HepG2 (cell line): Measurements from ENCODE around the gene STEAP3.

Source experiments
- ARNT ChIP-seq: fragments of 450-650 bp; IDR thresholded peaks from 2 replicates; pipeline ENCODE4 v1.6.1; 2017
- CEBPZ ChIP-seq: IDR thresholded peaks from 2 replicates; pipeline ENCODE4 v1.6.1; 2012; ENCODE audit warnings: low read length, improper control_type of control experiment
- E2F2 ChIP-seq: sonication (generic); formaldehyde crosslinking; IDR thresholded peaks from 2 replicates; pipeline ENCODE4 v1.4.0; 2020; ENCODE audit warnings: missing genetic modification reagents, borderline replicate concordance
- EP300 ChIP-seq, 3 experiments: sonication (generic) in 1 of 3; formaldehyde crosslinking in 1 of 3; IDR thresholded peaks; 2 replicates each; pipeline versions ENCODE4 v1.5.1 to v1.6.1; 2011 to 2020; ENCODE audit warnings: low read depth in 2 of 3, low read length in 2 of 3, borderline replicate concordance in 1 of 3, improper control_type of control experiment in 1 of 3, mild to moderate bottlenecking in 1 of 3, missing genetic modification reagents in 1 of 3, moderate library complexity in 1 of 3
- KLF16 ChIP-seq, 2 experiments: sonication (generic) in 1 of 2; formaldehyde crosslinking in 1 of 2; IDR thresholded peaks; 2 replicates each; pipeline versions ENCODE4 v1.6.1 to v1.8.0; 2016 to 2023; ENCODE audit warnings: missing genetic modification reagents in 2 of 2, missing compliant biosample characterization in 1 of 2
- MLX ChIP-seq: IDR thresholded peaks from 2 replicates; pipeline ENCODE4 v1.6.1; 2016
- NPAS2 ChIP-seq: sonication (generic); formaldehyde crosslinking; IDR thresholded peaks from 2 replicates; pipeline ENCODE4 v1.8.0; 2022; ENCODE audit warnings: mild to moderate bottlenecking, missing genetic modification reagents, borderline replicate concordance
- POLR2AphosphoS5 ChIP-seq: IDR thresholded peaks from 2 replicates; pipeline ENCODE4 v1.6.1; 2012; ENCODE audit warnings: low read depth, low read length
- SP1 ChIP-seq, 2 experiments: fragments of 450-650 bp in 1 of 2; sonication (generic) in 1 of 2; formaldehyde crosslinking in 1 of 2; IDR thresholded peaks; 2 replicates each; pipeline versions ENCODE4 v1.4.0 to v1.6.1; 2016 to 2020; ENCODE audit warnings: missing genetic modification reagents in 1 of 2
- TOE1 ChIP-seq: sonication (generic); formaldehyde crosslinking; IDR thresholded peaks from 2 replicates; pipeline ENCODE4 v1.4.0; 2020; ENCODE audit warnings: mild to moderate bottlenecking, missing genetic modification reagents
- ZFP82 ChIP-seq: sonication (generic); formaldehyde crosslinking; IDR thresholded peaks from 2 replicates; pipeline ENCODE4 v1.5.1; 2020; ENCODE audit warnings: mild to moderate bottlenecking, missing genetic modification reagents, borderline replicate concordance
- ZNF773 ChIP-seq: sonication (generic); formaldehyde crosslinking; IDR thresholded peaks from 2 replicates; pipeline ENCODE4 v1.4.0; 2020; ENCODE audit warnings: missing genetic modification reagents, borderline replicate concordance
- ZNF800 ChIP-seq: sonication (generic); formaldehyde crosslinking; IDR thresholded peaks from 2 replicates; pipeline ENCODE4 v1.4.0; 2020; ENCODE audit warnings: missing genetic modification reagents

GRCh38 chr2:119261493-119262225 is 38.0 kb downstream of the STEAP3 start:
- TF ChIP-seq ZNF773 (CRISPR knock-in tag) (no peak), SP1 (IDR thresholded peaks at IDR 0.05) (no peak), SP1 (CRISPR knock-in tag; IDR thresholded peaks at IDR 0.05) (no peak), ARNT (no peak), ZFP82 (CRISPR knock-in tag) (no peak), EP300 (IDR thresholded peaks at IDR 0.05; ENCODE audit: low read depth in 2 of 2, low read length in 2 of 2) (no peak), EP300 (CRISPR knock-in tag; IDR thresholded peaks at IDR 0.05; ENCODE audit: borderline replicate concordance) (no peak), ZNF800 (CRISPR knock-in tag) (no peak), NPAS2 (CRISPR knock-in tag) (no peak), POLR2AphosphoS5 (no peak), KLF16 (CRISPR knock-in tag; IDR thresholded peaks at IDR 0.05) (no peak), TOE1 (no peak), CEBPZ (no peak), MLX (no peak), E2F2 (CRISPR knock-in tag) (no peak)
